HEK293 (cell line): ENCODE data around the gene KLHL17.

Source experiments
- BCL11A ChIP-seq: fragments of 450-650 bp; formaldehyde crosslinking; IDR thresholded peaks from 2 replicates; pipeline ENCODE4 v1.5.1; 2016; ENCODE audit warnings: low read depth, missing biosample characterization, missing genetic modification characterization
- GFI1B ChIP-seq: fragments of 450-650 bp; formaldehyde crosslinking; IDR thresholded peaks from 2 replicates; pipeline ENCODE4 v1.5.1; 2016; ENCODE audit warnings: missing biosample characterization, missing genetic modification characterization
- GLIS2 ChIP-seq: fragments of 450-650 bp; formaldehyde crosslinking; IDR thresholded peaks from 2 replicates; pipeline ENCODE4 v1.5.1; 2016; ENCODE audit warnings: missing biosample characterization, missing genetic modification characterization
- IKZF3 ChIP-seq: fragments of 450-650 bp; IDR thresholded peaks from 2 replicates; pipeline ENCODE4 v1.5.0; 2018; ENCODE audit warnings: missing biosample characterization, mild to moderate bottlenecking, missing genetic modification characterization, moderate library complexity
- MZF1 ChIP-seq: fragments of 450-650 bp; formaldehyde crosslinking; IDR thresholded peaks from 2 replicates; pipeline ENCODE4 v1.5.1; 2017; ENCODE audit warnings: missing biosample characterization, missing genetic modification characterization, borderline replicate concordance
- RBAK ChIP-seq: fragments of 450-650 bp; formaldehyde crosslinking; IDR thresholded peaks from 2 replicates; pipeline ENCODE4 v1.5.1; 2016; ENCODE audit warnings: missing biosample characterization, missing genetic modification characterization
- SCRT2 ChIP-seq: fragments of 450-650 bp; formaldehyde crosslinking; IDR thresholded peaks from 2 replicates; pipeline ENCODE4 v1.5.1; 2016; ENCODE audit warnings: missing biosample characterization, missing genetic modification characterization
- ZBTB11 ChIP-seq: fragments of 450-650 bp; formaldehyde crosslinking; conservative IDR thresholded peaks from 2 replicates; pipeline ENCODE4 v1.5.1; 2016; ENCODE audit warnings: low read depth, missing biosample characterization, missing genetic modification characterization
- ZFP69B ChIP-seq: fragments of 450-650 bp; formaldehyde crosslinking; IDR thresholded peaks from 2 replicates; pipeline ENCODE4 v1.5.1; 2016; ENCODE audit warnings: missing biosample characterization, missing genetic modification characterization
- ZNF174 ChIP-seq: fragments of 450-650 bp; formaldehyde crosslinking; IDR thresholded peaks from 2 replicates; pipeline ENCODE4 v1.5.0; 2017; ENCODE audit warnings: missing biosample characterization, mild to moderate bottlenecking, missing genetic modification characterization
- ZNF175 ChIP-seq: fragments of 450-650 bp; formaldehyde crosslinking; IDR thresholded peaks from 2 replicates; pipeline ENCODE4 v1.5.1; 2016; ENCODE audit warnings: missing biosample characterization, missing genetic modification characterization
- ZNF394 ChIP-seq: fragments of 450-650 bp; formaldehyde crosslinking; IDR thresholded peaks from 2 replicates; pipeline ENCODE4 v1.5.1; 2016; ENCODE audit warnings: missing biosample characterization, missing genetic modification characterization, mild to moderate bottlenecking, moderate library complexity, borderline replicate concordance
- ZNF473 ChIP-seq: fragments of 450-650 bp; formaldehyde crosslinking; IDR thresholded peaks from 2 replicates; pipeline ENCODE4 v1.5.1; 2017; ENCODE audit warnings: missing biosample characterization, missing genetic modification characterization
- ZNF48 ChIP-seq: fragments of 450-650 bp; formaldehyde crosslinking; IDR thresholded peaks from 2 replicates; pipeline ENCODE4 v1.5.1; 2016; ENCODE audit warnings: missing biosample characterization, missing genetic modification characterization
- ZNF513 ChIP-seq: fragments of 450-650 bp; IDR thresholded peaks from 2 replicates; pipeline ENCODE4 v1.5.1; 2018; ENCODE audit warnings: missing biosample characterization, missing genetic modification characterization
- ZNF514 ChIP-seq: fragments of 450-650 bp; formaldehyde crosslinking; IDR thresholded peaks from 2 replicates; pipeline ENCODE4 v1.5.1; 2016; ENCODE audit warnings: missing biosample characterization, missing genetic modification characterization
- ZNF521 ChIP-seq: fragments of 450-650 bp; formaldehyde crosslinking; IDR thresholded peaks from 2 replicates; pipeline ENCODE4 v1.5.1; 2017; ENCODE audit warnings: missing biosample characterization, mild to moderate bottlenecking, missing genetic modification characterization
- ZNF549 ChIP-seq: fragments of 450-650 bp; IDR thresholded peaks from 2 replicates; pipeline ENCODE4 v1.5.1; 2018; ENCODE audit warnings: missing biosample characterization, missing genetic modification characterization, mild to moderate bottlenecking, inconsistent platforms, moderate library complexity
- ZNF558 ChIP-seq: fragments of 450-650 bp; formaldehyde crosslinking; IDR thresholded peaks from 2 replicates; pipeline ENCODE4 v1.5.1; 2016; ENCODE audit warnings: missing biosample characterization, missing genetic modification characterization
- ZNF626 ChIP-seq: fragments of 450-650 bp; sonication (Bioruptor Pico); formaldehyde crosslinking; IDR thresholded peaks from 2 replicates; pipeline ENCODE4 v1.5.1; 2018; ENCODE audit warnings: missing biosample characterization, missing genetic modification characterization, inconsistent platforms
- ZNF701 ChIP-seq: fragments of 450-650 bp; formaldehyde crosslinking; IDR thresholded peaks from 2 replicates; pipeline ENCODE4 v1.5.1; 2016; ENCODE audit warnings: missing biosample characterization, missing genetic modification characterization
- ZNF707 ChIP-seq: fragments of 450-650 bp; formaldehyde crosslinking; IDR thresholded peaks from 2 replicates; pipeline ENCODE4 v1.5.1; 2016; ENCODE audit warnings: missing biosample characterization, missing genetic modification characterization
- ZNF791 ChIP-seq: fragments of 450-650 bp; formaldehyde crosslinking; IDR thresholded peaks from 2 replicates; pipeline ENCODE4 v1.5.1; 2016; ENCODE audit warnings: missing biosample characterization, missing genetic modification characterization
- TF ChIP-seq, protein P1 (sequence below): fragments of 450-650 bp; formaldehyde crosslinking; IDR thresholded peaks from 2 replicates; pipeline ENCODE4 v1.5.1; 2017; ENCODE audit warnings: missing biosample characterization, missing genetic modification characterization
- TF ChIP-seq, protein P2 (sequence below): fragments of 450-650 bp; formaldehyde crosslinking; IDR thresholded peaks from 2 replicates; pipeline ENCODE4 v1.5.1; 2016; ENCODE audit warnings: missing biosample characterization, missing genetic modification characterization, borderline replicate concordance
- TF ChIP-seq, protein P3 (sequence below): fragments of 450-650 bp; formaldehyde crosslinking; IDR thresholded peaks from 2 replicates; pipeline ENCODE4 v1.5.1; 2016; ENCODE audit warnings: missing biosample characterization, missing genetic modification characterization, low read depth

Gene KLHL17

GRCh38 chr1:997993-998744 lies 37.8 kb downstream of the KLHL17 start (continued):
- no peak for TF ChIP-seq ZNF513 (tag by site-specific recombination)
- TF ChIP-seq ZNF549 (tag by site-specific recombination) = no peak
- no peak for TF ChIP-seq MZF1 (tag by site-specific recombination)
- TF ChIP-seq ZNF701 (tag by site-specific recombination) = no peak
- TF ChIP-seq ZFP69B (tag by site-specific recombination) = no peak; the same call in none of the 2 replicates
- TF ChIP-seq BCL11A (tag by site-specific recombination) = peak; percentile 87; the same call in 1 of the 2 replicates
- TF ChIP-seq ZNF175 (tag by site-specific recombination) = no peak
- no peak for TF ChIP-seq RBAK (tag by site-specific recombination)
- TF ChIP-seq ZBTB11 = no peak; the same call in 1 of the 2 replicates
- no peak for TF ChIP-seq ZNF521 (tag by site-specific recombination)
- peak; percentile 56 for TF ChIP-seq IKZF3 (tag by site-specific recombination)
- no peak for TF ChIP-seq ZNF626 (tag by site-specific recombination)
- TF ChIP-seq, protein P1, sequence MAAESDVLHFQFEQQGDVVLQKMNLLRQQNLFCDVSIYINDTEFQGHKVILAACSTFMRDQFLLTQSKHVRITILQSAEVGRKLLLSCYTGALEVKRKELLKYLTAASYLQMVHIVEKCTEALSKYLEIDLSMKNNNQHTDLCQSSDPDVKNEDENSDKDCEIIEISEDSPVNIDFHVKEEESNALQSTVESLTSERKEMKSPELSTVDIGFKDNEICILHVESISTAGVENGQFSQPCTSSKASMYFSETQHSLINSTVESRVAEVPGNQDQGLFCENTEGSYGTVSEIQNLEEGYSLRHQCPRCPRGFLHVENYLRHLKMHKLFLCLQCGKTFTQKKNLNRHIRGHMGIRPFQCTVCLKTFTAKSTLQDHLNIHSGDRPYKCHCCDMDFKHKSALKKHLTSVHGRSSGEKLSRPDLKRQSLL (tag by site-specific recombination) = no peak
- TF ChIP-seq ZNF514 = no peak
- TF ChIP-seq, protein P2, sequence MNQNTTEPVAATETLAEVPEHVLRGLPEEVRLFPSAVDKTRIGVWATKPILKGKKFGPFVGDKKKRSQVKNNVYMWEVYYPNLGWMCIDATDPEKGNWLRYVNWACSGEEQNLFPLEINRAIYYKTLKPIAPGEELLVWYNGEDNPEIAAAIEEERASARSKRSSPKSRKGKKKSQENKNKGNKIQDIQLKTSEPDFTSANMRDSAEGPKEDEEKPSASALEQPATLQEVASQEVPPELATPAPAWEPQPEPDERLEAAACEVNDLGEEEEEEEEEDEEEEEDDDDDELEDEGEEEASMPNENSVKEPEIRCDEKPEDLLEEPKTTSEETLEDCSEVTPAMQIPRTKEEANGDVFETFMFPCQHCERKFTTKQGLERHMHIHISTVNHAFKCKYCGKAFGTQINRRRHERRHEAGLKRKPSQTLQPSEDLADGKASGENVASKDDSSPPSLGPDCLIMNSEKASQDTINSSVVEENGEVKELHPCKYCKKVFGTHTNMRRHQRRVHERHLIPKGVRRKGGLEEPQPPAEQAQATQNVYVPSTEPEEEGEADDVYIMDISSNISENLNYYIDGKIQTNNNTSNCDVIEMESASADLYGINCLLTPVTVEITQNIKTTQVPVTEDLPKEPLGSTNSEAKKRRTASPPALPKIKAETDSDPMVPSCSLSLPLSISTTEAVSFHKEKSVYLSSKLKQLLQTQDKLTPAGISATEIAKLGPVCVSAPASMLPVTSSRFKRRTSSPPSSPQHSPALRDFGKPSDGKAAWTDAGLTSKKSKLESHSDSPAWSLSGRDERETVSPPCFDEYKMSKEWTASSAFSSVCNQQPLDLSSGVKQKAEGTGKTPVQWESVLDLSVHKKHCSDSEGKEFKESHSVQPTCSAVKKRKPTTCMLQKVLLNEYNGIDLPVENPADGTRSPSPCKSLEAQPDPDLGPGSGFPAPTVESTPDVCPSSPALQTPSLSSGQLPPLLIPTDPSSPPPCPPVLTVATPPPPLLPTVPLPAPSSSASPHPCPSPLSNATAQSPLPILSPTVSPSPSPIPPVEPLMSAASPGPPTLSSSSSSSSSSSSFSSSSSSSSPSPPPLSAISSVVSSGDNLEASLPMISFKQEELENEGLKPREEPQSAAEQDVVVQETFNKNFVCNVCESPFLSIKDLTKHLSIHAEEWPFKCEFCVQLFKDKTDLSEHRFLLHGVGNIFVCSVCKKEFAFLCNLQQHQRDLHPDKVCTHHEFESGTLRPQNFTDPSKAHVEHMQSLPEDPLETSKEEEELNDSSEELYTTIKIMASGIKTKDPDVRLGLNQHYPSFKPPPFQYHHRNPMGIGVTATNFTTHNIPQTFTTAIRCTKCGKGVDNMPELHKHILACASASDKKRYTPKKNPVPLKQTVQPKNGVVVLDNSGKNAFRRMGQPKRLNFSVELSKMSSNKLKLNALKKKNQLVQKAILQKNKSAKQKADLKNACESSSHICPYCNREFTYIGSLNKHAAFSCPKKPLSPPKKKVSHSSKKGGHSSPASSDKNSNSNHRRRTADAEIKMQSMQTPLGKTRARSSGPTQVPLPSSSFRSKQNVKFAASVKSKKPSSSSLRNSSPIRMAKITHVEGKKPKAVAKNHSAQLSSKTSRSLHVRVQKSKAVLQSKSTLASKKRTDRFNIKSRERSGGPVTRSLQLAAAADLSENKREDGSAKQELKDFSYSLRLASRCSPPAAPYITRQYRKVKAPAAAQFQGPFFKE (tag by site-specific recombination) = no peak
- no peak for TF ChIP-seq ZNF473 (tag by site-specific recombination)
- TF ChIP-seq ZNF707 (tag by site-specific recombination) = no peak
- TF ChIP-seq SCRT2 (tag by site-specific recombination) = no peak
- TF ChIP-seq ZNF394 (tag by site-specific recombination) = no peak; the same call in 1 of the 2 replicates
- TF ChIP-seq, protein P3, sequence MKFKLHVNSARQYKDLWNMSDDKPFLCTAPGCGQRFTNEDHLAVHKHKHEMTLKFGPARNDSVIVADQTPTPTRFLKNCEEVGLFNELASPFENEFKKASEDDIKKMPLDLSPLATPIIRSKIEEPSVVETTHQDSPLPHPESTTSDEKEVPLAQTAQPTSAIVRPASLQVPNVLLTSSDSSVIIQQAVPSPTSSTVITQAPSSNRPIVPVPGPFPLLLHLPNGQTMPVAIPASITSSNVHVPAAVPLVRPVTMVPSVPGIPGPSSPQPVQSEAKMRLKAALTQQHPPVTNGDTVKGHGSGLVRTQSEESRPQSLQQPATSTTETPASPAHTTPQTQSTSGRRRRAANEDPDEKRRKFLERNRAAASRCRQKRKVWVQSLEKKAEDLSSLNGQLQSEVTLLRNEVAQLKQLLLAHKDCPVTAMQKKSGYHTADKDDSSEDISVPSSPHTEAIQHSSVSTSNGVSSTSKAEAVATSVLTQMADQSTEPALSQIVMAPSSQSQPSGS = no peak
- TF ChIP-seq GLIS2 (tag by site-specific recombination) = peak; percentile 85
- TF ChIP-seq ZNF174 = no peak
- TF ChIP-seq ZNF558 = no peak
- no peak for TF ChIP-seq ZNF791 (tag by site-specific recombination)
- TF ChIP-seq ZNF48 (tag by site-specific recombination) = no peak
- no peak for TF ChIP-seq GFI1B
